ENCODE measurements around the gene CNTNAP5.

- TF ChIP-seq POLR2A (IDR thresholded peaks at IDR 0.05) (no peak), EP300 (IDR thresholded peaks at IDR 0.05; ENCODE audit: low read depth) (no peak), CTCF (IDR thresholded peaks at IDR 0.05) (no peak), POLR2AphosphoS5 (IDR thresholded peaks at IDR 0.05) (no peak)
Measured at GRCh38 chr2:124884315-124884714, 859.2 kb downstream of the CNTNAP5 start.
